PFSK-1 (cell line): Measurements from ENCODE around the gene FAM53A.
A peak's percentile ranks its signal among the peaks of the same experiment; 100 is the strongest.

ENCODE experiments used
- FOXP2 ChIP-seq: optimal IDR thresholded peaks from 2 replicates; pipeline ENCODE3; 2011; ENCODE audit warnings: borderline replicate concordance, control low read depth, inconsistent platforms; ENCODE audit not compliant: insufficient read depth; ENCODE audit errors: extremely low read length, extremely low read depth
- POLR2AphosphoS5 ChIP-seq: IDR thresholded peaks from 2 replicates; pipeline ENCODE4 v1.6.1; 2012; ENCODE audit warnings: low read depth, mild to moderate bottlenecking, control low read depth, low read length, moderate library complexity
- SIN3A ChIP-seq: IDR thresholded peaks from 2 replicates; pipeline ENCODE4 v1.6.1; 2012; ENCODE audit warnings: mild to moderate bottlenecking, low read length, moderate library complexity, borderline replicate concordance; ENCODE audit not compliant: insufficient read depth
- TAF1 ChIP-seq: IDR thresholded peaks from 2 replicates; pipeline ENCODE4 v1.6.1; 2012; ENCODE audit warnings: low read length, control low read depth, borderline replicate concordance; ENCODE audit not compliant: insufficient read depth
- TF ChIP-seq, protein P1 (sequence below), 2 experiments: IDR thresholded peaks; 2 replicates each; pipeline versions ENCODE4 v1.6.1 to v1.8.0; 2011 to 2012; ENCODE audit warnings: low read depth in 2 of 2, low read length in 2 of 2, control low read depth in 1 of 2, inconsistent platforms in 1 of 2, mild to moderate bottlenecking in 1 of 2, moderate library complexity in 1 of 2; ENCODE audit not compliant: insufficient read depth in 1 of 2

FAM53A gene

DNA sequence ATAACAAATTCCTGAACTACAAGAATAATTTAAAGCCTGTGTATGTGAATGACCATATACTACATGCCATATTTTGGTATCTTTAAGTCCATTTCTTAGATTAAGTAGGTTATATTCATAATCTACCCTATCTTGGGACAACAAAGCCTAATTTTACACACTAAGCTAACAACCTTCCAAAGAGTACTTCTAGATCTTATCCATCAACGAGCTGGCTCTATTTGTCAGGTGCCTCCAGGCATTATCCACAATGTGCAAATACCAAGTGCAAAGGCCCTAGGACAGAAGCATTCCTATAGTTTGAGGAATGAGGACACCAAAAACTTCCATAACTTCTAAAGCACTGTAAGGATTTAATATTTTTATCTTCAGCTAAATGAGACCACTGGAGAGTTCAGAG is 24.5 kb upstream of the FAM53A start:
- TF ChIP-seq SIN3A (no peak), POLR2AphosphoS5 (0 out of 2 replicates have a peak, but pooled peaks have one; percentile 32)

DNA sequence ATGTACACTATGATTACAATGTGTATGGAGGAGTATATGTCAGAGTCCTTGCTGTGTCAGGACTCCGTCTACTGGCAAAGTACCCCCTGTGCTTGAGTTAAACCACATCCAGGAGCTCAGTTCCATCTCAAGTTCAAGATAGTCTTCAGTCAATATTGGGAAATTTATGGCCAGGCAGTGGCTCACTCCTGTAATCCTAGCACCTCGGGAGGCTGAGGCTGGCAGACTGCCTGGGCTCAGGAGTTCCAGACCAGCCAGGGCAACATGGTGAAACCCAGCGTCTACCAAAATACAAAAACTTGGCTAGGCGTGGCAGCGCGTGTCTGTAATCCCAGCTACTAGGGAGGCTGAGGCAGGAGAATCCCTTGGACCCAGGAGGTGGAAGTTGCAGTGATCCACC is 22.2 kb upstream of the FAM53A start:
- TF ChIP-seq POLR2AphosphoS5 (no peak), TAF1 (no peak), SIN3A (no peak), FOXP2 (no peak)
- TF ChIP-seq, protein P1, sequence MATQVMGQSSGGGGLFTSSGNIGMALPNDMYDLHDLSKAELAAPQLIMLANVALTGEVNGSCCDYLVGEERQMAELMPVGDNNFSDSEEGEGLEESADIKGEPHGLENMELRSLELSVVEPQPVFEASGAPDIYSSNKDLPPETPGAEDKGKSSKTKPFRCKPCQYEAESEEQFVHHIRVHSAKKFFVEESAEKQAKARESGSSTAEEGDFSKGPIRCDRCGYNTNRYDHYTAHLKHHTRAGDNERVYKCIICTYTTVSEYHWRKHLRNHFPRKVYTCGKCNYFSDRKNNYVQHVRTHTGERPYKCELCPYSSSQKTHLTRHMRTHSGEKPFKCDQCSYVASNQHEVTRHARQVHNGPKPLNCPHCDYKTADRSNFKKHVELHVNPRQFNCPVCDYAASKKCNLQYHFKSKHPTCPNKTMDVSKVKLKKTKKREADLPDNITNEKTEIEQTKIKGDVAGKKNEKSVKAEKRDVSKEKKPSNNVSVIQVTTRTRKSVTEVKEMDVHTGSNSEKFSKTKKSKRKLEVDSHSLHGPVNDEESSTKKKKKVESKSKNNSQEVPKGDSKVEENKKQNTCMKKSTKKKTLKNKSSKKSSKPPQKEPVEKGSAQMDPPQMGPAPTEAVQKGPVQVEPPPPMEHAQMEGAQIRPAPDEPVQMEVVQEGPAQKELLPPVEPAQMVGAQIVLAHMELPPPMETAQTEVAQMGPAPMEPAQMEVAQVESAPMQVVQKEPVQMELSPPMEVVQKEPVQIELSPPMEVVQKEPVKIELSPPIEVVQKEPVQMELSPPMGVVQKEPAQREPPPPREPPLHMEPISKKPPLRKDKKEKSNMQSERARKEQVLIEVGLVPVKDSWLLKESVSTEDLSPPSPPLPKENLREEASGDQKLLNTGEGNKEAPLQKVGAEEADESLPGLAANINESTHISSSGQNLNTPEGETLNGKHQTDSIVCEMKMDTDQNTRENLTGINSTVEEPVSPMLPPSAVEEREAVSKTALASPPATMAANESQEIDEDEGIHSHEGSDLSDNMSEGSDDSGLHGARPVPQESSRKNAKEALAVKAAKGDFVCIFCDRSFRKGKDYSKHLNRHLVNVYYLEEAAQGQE (IDR thresholded peaks at IDR 0.05; ENCODE audit: insufficient read depth in 1 of 2, low read depth in 2 of 2, low read length in 2 of 2) = no peak

DNA sequence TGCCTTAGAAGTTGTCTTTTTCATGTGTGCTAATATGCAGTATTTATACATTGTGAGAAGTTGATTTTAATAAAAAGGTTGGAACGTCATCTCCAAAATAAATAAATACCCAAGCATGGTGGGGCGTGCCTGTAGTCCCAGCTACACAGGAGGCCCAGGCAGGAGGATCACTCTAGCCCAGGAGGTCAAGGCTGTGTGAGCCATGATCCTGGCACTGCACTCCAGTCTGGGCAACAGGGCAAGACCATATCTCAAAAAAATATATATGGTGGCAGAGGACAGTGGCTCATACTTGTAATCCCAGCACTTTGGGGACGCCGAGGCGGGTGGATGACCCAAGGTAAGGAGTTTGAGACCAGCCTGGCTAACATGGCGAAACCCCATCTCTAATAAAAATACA is 21.6 kb upstream of the FAM53A start:
- TF ChIP-seq POLR2AphosphoS5 (no peak), FOXP2 (no peak)

DNA sequence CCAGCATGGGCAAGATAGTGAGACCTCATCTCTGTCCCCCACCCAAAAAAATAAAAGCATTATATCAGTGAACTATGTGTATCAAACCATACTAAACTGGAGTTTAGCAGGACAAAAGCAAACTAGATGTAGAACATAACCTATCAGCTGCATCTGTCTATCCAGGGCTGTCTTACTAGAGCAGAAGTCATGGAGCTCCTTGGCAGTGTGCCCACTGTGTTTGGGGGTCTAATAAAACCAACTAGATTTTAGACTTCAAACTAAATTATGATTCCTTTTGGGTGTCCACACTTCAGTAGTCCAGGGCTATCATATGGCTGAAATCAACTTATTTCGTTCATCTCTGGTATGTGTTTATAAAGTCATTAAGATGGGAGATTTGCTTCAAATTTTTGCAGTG is 19.8 kb upstream of the FAM53A start:
- TF ChIP-seq SIN3A (no peak), POLR2AphosphoS5 (0 out of 2 replicates have a peak, but pooled peaks have one; percentile 16)

DNA sequence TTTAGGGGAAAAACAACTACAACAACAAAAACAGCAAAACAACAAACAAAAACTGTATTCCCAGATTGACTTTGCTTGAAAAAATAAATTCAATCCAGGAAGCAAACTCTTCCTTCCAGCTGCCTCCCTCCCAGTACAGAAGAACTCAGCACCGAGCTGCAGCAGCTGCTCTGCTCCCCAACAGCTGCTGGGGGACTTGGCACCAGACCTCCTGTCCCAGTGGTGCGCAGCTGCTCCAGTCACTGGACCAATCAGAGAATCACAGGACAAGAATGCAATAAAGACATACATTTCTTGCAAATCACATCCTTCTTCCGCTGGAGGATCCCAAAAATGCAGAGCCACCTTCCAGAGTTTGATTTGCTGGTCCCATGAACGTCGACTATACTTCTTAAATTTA is 11.8 kb upstream of the FAM53A start:
- no peak for TF ChIP-seq FOXP2
- no peak for TF ChIP-seq SIN3A
- no peak for TF ChIP-seq TAF1

DNA sequence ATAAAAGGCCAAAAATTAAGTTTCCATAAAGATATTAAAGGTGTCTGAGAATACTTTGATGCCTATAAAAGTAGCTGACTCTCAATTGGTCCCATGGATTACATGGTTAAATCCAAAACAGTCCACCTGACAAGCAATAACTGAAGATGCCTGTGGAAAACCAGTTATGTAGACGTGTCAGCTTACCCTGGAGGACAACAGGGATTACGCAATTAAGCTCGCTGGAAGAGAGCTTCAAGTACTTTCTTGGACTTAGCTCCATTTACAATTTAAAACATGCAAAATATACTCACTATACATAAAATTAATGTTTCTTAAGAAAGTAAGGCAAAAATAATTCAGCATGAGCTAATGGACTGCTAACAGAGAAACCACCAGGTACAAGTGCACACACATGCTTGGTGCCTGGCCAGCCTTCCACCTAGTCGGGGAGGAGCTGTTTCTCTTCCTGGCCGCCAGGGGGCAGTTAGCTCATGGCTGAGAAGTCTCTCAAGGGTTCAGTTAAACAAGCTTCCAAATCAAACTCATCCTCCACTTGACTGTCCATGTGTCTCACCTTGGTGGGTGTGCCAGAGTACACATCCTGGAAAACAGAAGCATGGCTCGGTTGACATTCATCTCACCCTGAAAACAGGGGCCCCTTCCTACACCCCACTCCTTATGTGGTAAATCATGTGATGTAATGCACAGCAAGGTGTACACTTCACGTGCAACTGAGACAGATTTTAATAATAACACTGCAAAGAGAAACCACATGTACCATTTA is 9.2 kb upstream of the FAM53A start:
- TF ChIP-seq, protein P1 (IDR thresholded peaks at IDR 0.05; ENCODE audit: insufficient read depth in 1 of 2, low read depth in 2 of 2, low read length in 2 of 2) = no peak
- TF ChIP-seq TAF1 (no peak), FOXP2 (peak; percentile 24)

DNA sequence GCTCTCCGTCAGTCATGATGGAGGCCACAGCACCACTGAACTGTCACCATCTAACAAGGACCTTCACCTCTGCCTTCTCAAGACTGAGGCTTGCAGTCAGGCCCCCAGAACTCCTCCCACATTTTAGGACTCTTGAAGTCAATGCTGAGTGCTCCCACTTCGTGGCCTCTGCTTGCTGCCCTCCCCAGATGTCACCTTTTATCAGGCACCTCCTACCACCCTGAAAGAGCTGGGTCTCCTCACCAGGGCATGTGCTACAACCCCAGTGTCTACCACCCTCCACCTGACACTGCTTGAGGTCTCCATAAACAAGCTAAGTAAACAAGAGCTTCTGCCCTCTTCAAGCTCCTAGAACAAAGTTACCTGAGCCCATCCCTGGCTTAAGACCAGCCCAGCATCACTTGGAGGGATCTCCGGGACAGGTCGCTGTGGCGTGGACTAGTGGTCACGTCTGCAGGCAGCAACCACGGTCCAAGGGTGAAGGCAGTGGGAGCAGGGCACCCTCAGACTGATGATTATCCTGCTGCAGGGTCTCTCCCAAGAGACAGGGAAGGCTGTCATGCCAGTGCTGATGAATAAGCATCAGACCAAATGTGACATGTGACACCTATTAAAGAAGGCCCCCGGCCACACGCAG is 7.7 kb upstream of the FAM53A start:
- TF ChIP-seq, protein P1 (IDR thresholded peaks at IDR 0.05; ENCODE audit: insufficient read depth in 1 of 2, low read depth in 2 of 2, low read length in 2 of 2) = no peak
- TF ChIP-seq SIN3A (no peak), FOXP2 (no peak), POLR2AphosphoS5 (no peak), TAF1 (no peak)
